HCT116 (cell line): ENCODE data around the gene GRIP1. TPM values are rescaled to one million over a fixed set of nuclear protein-coding genes. Genes with fewer than 3 reads are reported as not detected.

ENCODE experiments used
- ATAC-seq: fragments of 200-7000 bp; cut with Tn5 transposase; 2 replicates; pipeline ENCODE4 v1.9.1; 2020; ENCODE audit warnings: mild to moderate bottlenecking, moderate library complexity
- BruUV-seq: library from RNA; stranded (reverse); fragments of 400-500 nt; replicated peaks from 2 replicates; lab custom pipeline; 2021; lab: Mats Ljungman, UMichigan
- CTCF ChIA-PET: fragments of 300-600 bp; sonication (Branson Sonifier 250); formaldehyde crosslinking; loops from one replicate; lab custom pipeline; 2021; ENCODE audit warnings: antibody characterized with exemption; lab: Charles Lee
- POLR2A ChIA-PET: fragments of 300-600, 350-600 bp; sonication (Branson Sonifier 250); formaldehyde crosslinking; loops from one replicate; lab custom pipeline; 2021; ENCODE audit warnings: antibody characterized with exemption; lab: Charles Lee
- RAD21 ChIA-PET, 2 experiments: fragments of 300-600 bp; sonication (Branson Sonifier 250); formaldehyde crosslinking; loops; one replicate each; lab custom pipeline; 2023; ENCODE audit warnings: low total read pairs in 2 of 2; ENCODE audit not compliant: uncharacterized antibody in 2 of 2, unreplicated experiment in 2 of 2, low non-redundant PET in 1 of 2; lab: Charles Lee
- DNase-seq: peaks from one replicate; pipeline ENCODE4 v3.0.0-alpha.2; 2010; ENCODE audit warnings: low read depth, low spot score
- H2AFZ ChIP-seq: fragments of 200-600 bp; shearing (Covaris generic), sonication (generic); 2 replicates; pipeline ENCODE4 v1.6.1; 2017; ENCODE audit warnings: low read depth, mixed run types, mixed read lengths, antibody characterized with exemption, low read length; ENCODE audit not compliant: poor library complexity, severe bottlenecking
- H3K27ac ChIP-seq: 2 replicates; pipeline ENCODE4 v1.5.1; 2012; ENCODE audit warnings: low read depth, low read length
- H3K27me3 ChIP-seq: fragments of 200-600 bp; sonication (generic); 2 replicates; pipeline ENCODE4 v1.6.1; 2016; ENCODE audit warnings: mixed run types, low read length, mixed read lengths; ENCODE audit not compliant: insufficient read depth
- H3K36me3 ChIP-seq, 2 experiments: fragments of 200-500 bp in 1 of 2; fragments of 200-600 bp in 1 of 2; sonication (Bioruptor generic) in 1 of 2; sonication (generic) in 1 of 2; 2 replicates each; pipeline versions ENCODE4 v1.5.1 to v1.6.1; 2014 to 2016; ENCODE audit warnings: low read length in 2 of 2, inconsistent platforms in 1 of 2, mixed read lengths in 1 of 2, mixed run types in 1 of 2; ENCODE audit not compliant: insufficient read depth in 2 of 2, control insufficient read depth in 1 of 2
- H3K4me1 ChIP-seq, 2 experiments: fragments of 200-600 bp in 1 of 2; sonication (generic) in 1 of 2; 2 replicates each; pipeline versions ENCODE4 v1.5.1 to v1.6.1; 2012 to 2017; ENCODE audit warnings: low read length in 2 of 2, inconsistent platforms in 1 of 2, mild to moderate bottlenecking in 1 of 2, mixed read lengths in 1 of 2, mixed run types in 1 of 2, moderate library complexity in 1 of 2; ENCODE audit not compliant: insufficient read depth in 2 of 2, control insufficient read depth in 1 of 2
- H3K4me2 ChIP-seq: fragments of 200-600 bp; sonication (generic); 2 replicates; pipeline ENCODE4 v1.6.1; 2017; ENCODE audit warnings: mixed run types, low read length, mixed read lengths
- H3K4me3 ChIP-seq, 2 experiments: fragments of 200-600 bp in 1 of 2; sonication (generic) in 1 of 2; replicated peaks in 1 of 2; 2 replicates each; pipeline ENCODE4 v1.5.1; 2011 to 2016; ENCODE audit warnings: low read length in 2 of 2, control low read depth in 1 of 2, low read depth in 1 of 2, mild to moderate bottlenecking in 1 of 2, mixed read lengths in 1 of 2, mixed run types in 1 of 2
- H3K79me2 ChIP-seq: fragments of 200-600 bp; sonication (generic); 2 replicates; pipeline ENCODE4 v1.6.1; 2017; ENCODE audit warnings: mild to moderate bottlenecking, mixed run types, low read length, moderate library complexity, mixed read lengths; ENCODE audit not compliant: insufficient read depth
- H3K9ac ChIP-seq: fragments of 200-600 bp; sonication (generic); 2 replicates; pipeline ENCODE4 v1.6.1; 2016; ENCODE audit warnings: low read length, mixed read lengths
- H3K9me2 ChIP-seq: fragments of 200-600 bp; sonication (generic), shearing (Covaris generic); 2 replicates; pipeline ENCODE4 v1.6.1; 2017; ENCODE audit warnings: mixed run types, mild to moderate bottlenecking, moderate library complexity; ENCODE audit not compliant: insufficient read depth
- H3K9me3 ChIP-seq, 2 experiments: fragments of 200-500 bp in 1 of 2; fragments of 200-600 bp in 1 of 2; sonication (Bioruptor generic) in 1 of 2; sonication (generic) in 1 of 2; 2 replicates each; pipeline ENCODE4 v1.6.1; 2014 to 2017; ENCODE audit warnings: low read length in 2 of 2, mixed read lengths in 2 of 2, inconsistent platforms in 1 of 2, low read depth in 1 of 2, mild to moderate bottlenecking in 1 of 2, mixed run types in 1 of 2, moderate library complexity in 1 of 2; ENCODE audit not compliant: control insufficient read depth in 1 of 2, insufficient read depth in 1 of 2
- H4K20me1 ChIP-seq: fragments of 200-600 bp; sonication (generic), shearing (Covaris generic); 2 replicates; pipeline ENCODE4 v1.6.1; 2017; ENCODE audit warnings: mixed run types, mild to moderate bottlenecking, moderate library complexity; ENCODE audit not compliant: insufficient read depth
- CBX3 ChIP-seq: IDR thresholded peaks from 2 replicates; pipeline ENCODE4 v1.6.1; 2012; ENCODE audit warnings: low read depth
- CEBPB ChIP-seq: IDR thresholded peaks from 2 replicates; pipeline ENCODE4 v1.6.1; 2012; ENCODE audit warnings: low read depth
- CTCF ChIP-seq, 3 experiments: fragments of 200-600 bp in 1 of 3; sonication (generic) in 1 of 3; IDR thresholded peaks in 2 of 3; conservative IDR thresholded peaks in 1 of 3; 2 replicates each; pipeline ENCODE4 v1.5.1; 2012 to 2017; ENCODE audit warnings: low read depth in 2 of 3, low read length in 2 of 3, antibody characterized with exemption in 1 of 3, borderline replicate concordance in 1 of 3, control low read depth in 1 of 3, mild to moderate bottlenecking in 1 of 3, mixed read lengths in 1 of 3, mixed run types in 1 of 3, moderate library complexity in 1 of 3; ENCODE audit not compliant: insufficient read depth in 1 of 3
- EZH2 ChIP-seq: fragments of 200-600 bp; sonication (generic); IDR thresholded peaks from 2 replicates; pipeline ENCODE4 v1.6.1; 2017; ENCODE audit warnings: antibody characterized with exemption, mixed run types
- EZH2phosphoT487 ChIP-seq: fragments of 200-600 bp; IDR thresholded peaks from 2 replicates; pipeline ENCODE4 v1.6.1; 2018; ENCODE audit warnings: antibody characterized with exemption, borderline replicate concordance
- FOSL1 ChIP-seq: IDR thresholded peaks from 2 replicates; pipeline ENCODE4 v1.6.1; 2012; ENCODE audit warnings: low read depth
- JUND ChIP-seq: IDR thresholded peaks from 2 replicates; pipeline ENCODE4 v1.6.1; 2012
- POLR2A ChIP-seq: IDR thresholded peaks from 2 replicates; pipeline ENCODE4 v1.7.0; 2011; ENCODE audit warnings: borderline replicate concordance; ENCODE audit not compliant: insufficient read depth, insufficient read length; ENCODE audit errors: extremely low read depth
- RAD21 ChIP-seq: IDR thresholded peaks from 2 replicates; pipeline ENCODE4 v1.6.1; 2012; ENCODE audit warnings: low read depth, mild to moderate bottlenecking
- SRF ChIP-seq: IDR thresholded peaks from 2 replicates; pipeline ENCODE4 v1.6.1; 2012; ENCODE audit warnings: low read depth
- ZFX ChIP-seq: fragments of 450-650 bp; IDR thresholded peaks from 2 replicates; pipeline ENCODE4 v1.6.1; 2017
- intact Hi-C: fragments of 100-400 bp; cut with micrococcal nuclease; formaldehyde crosslinking; loops from 2 replicates; pipeline ENCODE4 v1.10.0; 2022
- total RNA-seq: library from RNA; stranded (reverse); gene quantifications from one replicate; pipeline ENCODE4 v1.2.1, GENCODE V29; 2021; ENCODE audit not compliant: unreplicated experiment
- TF ChIP-seq, protein P1 (sequence below): IDR thresholded peaks from 2 replicates; pipeline ENCODE4 v1.6.1; 2011; ENCODE audit warnings: mild to moderate bottlenecking, low read length, moderate library complexity; ENCODE audit not compliant: insufficient replicate concordance; ENCODE audit errors: extremely low read depth
- TF ChIP-seq, protein P2 (sequence below): IDR thresholded peaks from 2 replicates; pipeline ENCODE4 v1.6.1; 2012

The GRIP1 gene
- total RNA-seq, 1 experiment from 2014 or later: not detected

GRCh38 chr12:66624806-66625205 is 54.1 kb downstream of the GRIP1 start:
- Histone ChIP-seq H3K9me2 (no peaks in the 10 kb centered on the region), H3K27ac (no peak overlapping the region)
- TF ChIP-seq CEBPB (no peak), POLR2A (no peak), ZFX (no peak), EZH2phosphoT487 (no peak), FOSL1 (no peak), RAD21 (no peak)
- TF ChIP-seq, protein P1, sequence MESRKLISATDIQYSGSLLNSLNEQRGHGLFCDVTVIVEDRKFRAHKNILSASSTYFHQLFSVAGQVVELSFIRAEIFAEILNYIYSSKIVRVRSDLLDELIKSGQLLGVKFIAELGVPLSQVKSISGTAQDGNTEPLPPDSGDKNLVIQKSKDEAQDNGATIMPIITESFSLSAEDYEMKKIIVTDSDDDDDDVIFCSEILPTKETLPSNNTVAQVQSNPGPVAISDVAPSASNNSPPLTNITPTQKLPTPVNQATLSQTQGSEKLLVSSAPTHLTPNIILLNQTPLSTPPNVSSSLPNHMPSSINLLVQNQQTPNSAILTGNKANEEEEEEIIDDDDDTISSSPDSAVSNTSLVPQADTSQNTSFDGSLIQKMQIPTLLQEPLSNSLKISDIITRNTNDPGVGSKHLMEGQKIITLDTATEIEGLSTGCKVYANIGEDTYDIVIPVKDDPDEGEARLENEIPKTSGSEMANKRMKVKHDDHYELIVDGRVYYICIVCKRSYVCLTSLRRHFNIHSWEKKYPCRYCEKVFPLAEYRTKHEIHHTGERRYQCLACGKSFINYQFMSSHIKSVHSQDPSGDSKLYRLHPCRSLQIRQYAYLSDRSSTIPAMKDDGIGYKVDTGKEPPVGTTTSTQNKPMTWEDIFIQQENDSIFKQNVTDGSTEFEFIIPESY: no peak
- TF ChIP-seq, protein P2, sequence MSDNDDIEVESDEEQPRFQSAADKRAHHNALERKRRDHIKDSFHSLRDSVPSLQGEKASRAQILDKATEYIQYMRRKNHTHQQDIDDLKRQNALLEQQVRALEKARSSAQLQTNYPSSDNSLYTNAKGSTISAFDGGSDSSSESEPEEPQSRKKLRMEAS: no peak
- TF ChIP-seq, all 23 proteins: peak for 0
- no peak overlapping the region for H3K4me3 ChIP-seq
- H4K20me1 ChIP-seq: no peaks in the 10 kb centered on the region
- intact Hi-C loops: no loop called here
- no peaks in the 10 kb centered on the region for H3K9me3 ChIP-seq
- CTCF ChIA-PET: no interaction called here
- BruUV-seq: no TSS peak
- no peaks in the 10 kb centered on the region for H3K4me1 ChIP-seq
- POLR2A ChIA-PET: no interaction called here
- ATAC-seq (no peak), DNase-seq (no peak)
- H3K4me2 ChIP-seq: no peak overlapping the region
- RAD21 ChIA-PET: no interaction called here
- no peak overlapping the region for H2AFZ ChIP-seq
- H3K79me2 ChIP-seq: no peaks in the 10 kb centered on the region
- peaks cover 45% of the 10 kb centered on the region for H3K27me3 ChIP-seq
- H3K36me3 ChIP-seq: no peaks in the 10 kb centered on the region
- no peak overlapping the region for H3K9ac ChIP-seq

DNA sequence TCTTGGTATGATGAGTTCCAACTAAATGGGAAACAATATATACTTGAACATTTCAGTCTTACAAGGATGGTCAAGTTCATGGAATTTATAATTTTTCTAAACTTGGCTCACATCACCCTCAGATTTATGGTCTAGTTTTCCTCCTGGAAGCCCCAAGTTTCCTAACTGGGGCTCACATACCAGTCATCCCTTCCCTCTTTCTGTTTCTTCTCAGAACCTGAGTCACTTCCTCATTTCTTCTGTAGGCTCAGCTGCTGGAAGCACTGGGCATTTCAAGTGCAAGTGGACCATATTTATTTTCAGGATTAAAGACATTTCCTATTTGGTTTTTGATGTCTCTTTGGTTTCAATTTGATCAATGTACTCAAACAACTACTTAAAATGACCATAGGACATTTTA is 55.4 kb downstream of the GRIP1 start:
- H3K36me3 ChIP-seq: no peaks in the 10 kb centered on the region
- H3K79me2 ChIP-seq: no peaks in the 10 kb centered on the region
- H4K20me1 ChIP-seq: no peaks in the 10 kb centered on the region
- ChIA-PET POLR2A (no interaction called here), CTCF (interaction anchor here (0.6 kb wide), 1 partner anchor 13 kb away, joined by 3 read pairs; no protein-coding TSS in a partner anchor), RAD21 (no interaction called here)
- no peaks in the 10 kb centered on the region for H3K4me1 ChIP-seq
- BruUV-seq: no TSS peak
- no peak overlapping the region for H2AFZ ChIP-seq
- no peaks in the 10 kb centered on the region for H3K9me2 ChIP-seq
- H3K4me3 ChIP-seq: no peak overlapping the region
- H3K27me3 ChIP-seq: peaks cover 42% of the 10 kb centered on the region
- DNase-seq (no peak), ATAC-seq (no peak)
- H3K4me2 ChIP-seq: no peak overlapping the region
- intact Hi-C loops: no loop called here
- H3K27ac ChIP-seq: no peak overlapping the region
- no peaks in the 10 kb centered on the region for H3K9me3 ChIP-seq
- no peak overlapping the region for H3K9ac ChIP-seq
- TF ChIP-seq, protein P1: no peak
- TF ChIP-seq CBX3 (no peak), JUND (no peak), EZH2 (no peak), ZFX (no peak), SRF (no peak), CTCF (IDR thresholded peaks at IDR 0.05 in 2 of 3, conservative IDR thresholded peaks at IDR 0.05 in 1 of 3; ENCODE audit: borderline replicate concordance in 1 of 3, insufficient read depth in 1 of 3, low read depth in 2 of 3, low read length in 2 of 3) (no peak), EZH2phosphoT487 (no peak), POLR2A (no peak), RAD21 (no peak)
